Nephron (organoid): Measurements from ENCODE around the gene ELL2.

ENCODE experiments used
- H3K27ac Mint-ChIP-seq, 3 experiments: 2 replicates each; pipeline ENCODE4 v1.8.0; 2020; ENCODE audit warnings: mixed read lengths in 3 of 3, mild to moderate bottlenecking in 2 of 3, moderate library complexity in 1 of 3
- H3K27me3 Mint-ChIP-seq: 2 replicates; pipeline ENCODE4 v1.8.0; 2021; ENCODE audit warnings: low read depth, mild to moderate bottlenecking, moderate library complexity, mixed read lengths
- H3K36me3 Mint-ChIP-seq: 2 replicates; pipeline ENCODE4 v1.8.0; 2020; ENCODE audit warnings: low read depth, mixed read lengths
- H3K4me1 Mint-ChIP-seq: 2 replicates; pipeline ENCODE4 v1.8.0; 2020; ENCODE audit warnings: mixed read lengths
- H3K4me3 Mint-ChIP-seq, 3 experiments: 2 replicates each; pipeline ENCODE4 v1.8.0; 2020; ENCODE audit warnings: mild to moderate bottlenecking in 3 of 3, mixed read lengths in 3 of 3, moderate library complexity in 2 of 3
- H3K9me3 Mint-ChIP-seq: 2 replicates; pipeline ENCODE4 v1.8.0; 2020; ENCODE audit warnings: mixed read lengths
- TF ChIP-seq, protein P1 (sequence below), 3 experiments: fragments of 200-600 bp; sonication (generic); IDR thresholded peaks; one replicate each; pipeline ENCODE4 v1.5.0; 2021; ENCODE audit warnings: antibody characterized with exemption in 3 of 3; ENCODE audit not compliant: unreplicated experiment in 3 of 3

ELL2 gene

GRCh38 chr5:95961617-95962474 lies at the start of gene ELL2:
Gene ELL2 (minus strand): TSS chr5:95961851. CDS start chr5:95961721, 130 bp downstream.
- H3K27me3 Mint-ChIP-seq = peaks cover 27% of the 10 kb centered on the region
- peak within 1 kb of the TSS; percentile 69 to 96 (median 94) for H3K27ac Mint-ChIP-seq
- peaks cover 23% of the 10 kb centered on the region for H3K4me1 Mint-ChIP-seq
- peak within 1 kb of the TSS; percentile 93 to 99 (median 96) for H3K4me3 Mint-ChIP-seq
- H3K36me3 Mint-ChIP-seq = no peaks in the 10 kb centered on the region
- TF ChIP-seq, protein P1, sequence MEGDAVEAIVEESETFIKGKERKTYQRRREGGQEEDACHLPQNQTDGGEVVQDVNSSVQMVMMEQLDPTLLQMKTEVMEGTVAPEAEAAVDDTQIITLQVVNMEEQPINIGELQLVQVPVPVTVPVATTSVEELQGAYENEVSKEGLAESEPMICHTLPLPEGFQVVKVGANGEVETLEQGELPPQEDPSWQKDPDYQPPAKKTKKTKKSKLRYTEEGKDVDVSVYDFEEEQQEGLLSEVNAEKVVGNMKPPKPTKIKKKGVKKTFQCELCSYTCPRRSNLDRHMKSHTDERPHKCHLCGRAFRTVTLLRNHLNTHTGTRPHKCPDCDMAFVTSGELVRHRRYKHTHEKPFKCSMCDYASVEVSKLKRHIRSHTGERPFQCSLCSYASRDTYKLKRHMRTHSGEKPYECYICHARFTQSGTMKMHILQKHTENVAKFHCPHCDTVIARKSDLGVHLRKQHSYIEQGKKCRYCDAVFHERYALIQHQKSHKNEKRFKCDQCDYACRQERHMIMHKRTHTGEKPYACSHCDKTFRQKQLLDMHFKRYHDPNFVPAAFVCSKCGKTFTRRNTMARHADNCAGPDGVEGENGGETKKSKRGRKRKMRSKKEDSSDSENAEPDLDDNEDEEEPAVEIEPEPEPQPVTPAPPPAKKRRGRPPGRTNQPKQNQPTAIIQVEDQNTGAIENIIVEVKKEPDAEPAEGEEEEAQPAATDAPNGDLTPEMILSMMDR (IDR thresholded peaks at IDR 0.05; ENCODE audit: unreplicated experiment in 3 of 3) = no peak
- H3K9me3 Mint-ChIP-seq = no peaks in the 10 kb centered on the region

GRCh38 chr5:96008987-96009647 lies 47.5 kb upstream of the ELL2 start:
- no peaks in the 10 kb centered on the region for H3K36me3 Mint-ChIP-seq
- H3K27me3 Mint-ChIP-seq = no peaks in the 10 kb centered on the region
- no peak overlapping the region for H3K27ac Mint-ChIP-seq
- H3K9me3 Mint-ChIP-seq = peaks cover 3% of the 10 kb centered on the region
- no peaks in the 10 kb centered on the region for H3K4me1 Mint-ChIP-seq
- H3K4me3 Mint-ChIP-seq = no peak overlapping the region
- TF ChIP-seq, protein P1 (IDR thresholded peaks at IDR 0.05; ENCODE audit: unreplicated experiment in 3 of 3) = no peak

GRCh38 chr5:96008487-96008886 lies 46.8 kb upstream of the ELL2 start:
- Mint-ChIP-seq H3K27ac (no peak overlapping the region), H3K36me3 (no peaks in the 10 kb centered on the region), H3K4me1 (no peaks in the 10 kb centered on the region), H3K4me3 (no peak overlapping the region), H3K27me3 (no peaks in the 10 kb centered on the region), H3K9me3 (peaks cover 3% of the 10 kb centered on the region)
- TF ChIP-seq, protein P1 (IDR thresholded peaks at IDR 0.05; ENCODE audit: unreplicated experiment in 3 of 3) = no peak

DNA sequence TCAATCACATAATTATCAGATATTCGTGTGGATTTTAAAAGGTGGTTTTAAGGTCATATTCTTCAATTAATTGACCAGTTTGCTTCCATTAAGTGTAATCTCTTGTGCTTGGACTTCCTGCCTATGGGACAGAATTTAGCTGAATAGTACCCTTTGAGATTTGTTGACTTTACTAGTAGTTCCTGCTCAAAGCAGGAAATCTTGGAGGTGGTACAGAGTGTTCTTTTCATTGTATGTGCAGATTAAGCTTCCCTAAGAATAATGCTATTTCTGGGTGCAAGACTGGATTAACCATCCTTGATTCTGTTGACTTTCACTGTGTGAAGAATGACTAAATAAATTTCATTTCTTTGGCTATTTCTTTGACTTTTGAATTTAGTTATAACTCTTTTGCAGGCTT lies 45.4 kb upstream of the ELL2 start:
- Mint-ChIP-seq H3K4me3 (no peak overlapping the region), H3K36me3 (no peaks in the 10 kb centered on the region), H3K9me3 (peaks cover 3% of the 10 kb centered on the region), H3K27ac (no peak overlapping the region), H3K27me3 (no peaks in the 10 kb centered on the region), H3K4me1 (no peaks in the 10 kb centered on the region)
- TF ChIP-seq, protein P1 (IDR thresholded peaks at IDR 0.05; ENCODE audit: unreplicated experiment in 3 of 3) = no peak

DNA sequence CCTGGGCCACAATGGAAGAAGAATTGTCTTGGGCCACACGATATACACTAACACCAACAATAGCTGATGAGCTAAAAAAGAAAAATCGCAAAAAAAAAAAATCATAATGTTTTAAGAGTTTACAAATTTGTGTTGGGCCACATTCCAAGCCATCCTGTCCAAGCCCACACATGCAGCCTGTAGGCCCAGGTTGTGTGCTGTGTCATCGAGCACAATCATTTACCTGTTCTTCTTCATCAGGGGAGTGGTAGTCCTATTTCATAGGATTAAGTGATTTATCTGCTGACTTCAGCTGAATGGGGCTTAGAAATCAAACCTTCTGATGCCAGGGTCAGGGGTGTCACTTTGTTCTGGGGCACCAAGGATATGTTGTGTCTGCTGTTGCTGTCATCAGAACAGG lies 44.6 kb upstream of the ELL2 start:
- TF ChIP-seq, protein P1 (IDR thresholded peaks at IDR 0.05; ENCODE audit: unreplicated experiment in 3 of 3) = no peak
- Mint-ChIP-seq H3K27me3 (no peaks in the 10 kb centered on the region), H3K27ac (no peak overlapping the region), H3K4me1 (no peaks in the 10 kb centered on the region), H3K36me3 (no peaks in the 10 kb centered on the region), H3K4me3 (no peak overlapping the region), H3K9me3 (peaks cover 3% of the 10 kb centered on the region)
